IPS DF 19.7 (cell line): ENCODE results near the gene BRF1.
"Not testable (repeated sequence)": the region's sequence is repeated elsewhere in the genome, so short reads cannot be mapped to it uniquely, and the experiment has no call there.

ENCODE experiments used
- DNase-seq: peaks from one replicate; pipeline ENCODE4 v3.0.0-alpha.2; 2013; ENCODE audit warnings: low read depth, low spot score

BRF1 gene

DNA sequence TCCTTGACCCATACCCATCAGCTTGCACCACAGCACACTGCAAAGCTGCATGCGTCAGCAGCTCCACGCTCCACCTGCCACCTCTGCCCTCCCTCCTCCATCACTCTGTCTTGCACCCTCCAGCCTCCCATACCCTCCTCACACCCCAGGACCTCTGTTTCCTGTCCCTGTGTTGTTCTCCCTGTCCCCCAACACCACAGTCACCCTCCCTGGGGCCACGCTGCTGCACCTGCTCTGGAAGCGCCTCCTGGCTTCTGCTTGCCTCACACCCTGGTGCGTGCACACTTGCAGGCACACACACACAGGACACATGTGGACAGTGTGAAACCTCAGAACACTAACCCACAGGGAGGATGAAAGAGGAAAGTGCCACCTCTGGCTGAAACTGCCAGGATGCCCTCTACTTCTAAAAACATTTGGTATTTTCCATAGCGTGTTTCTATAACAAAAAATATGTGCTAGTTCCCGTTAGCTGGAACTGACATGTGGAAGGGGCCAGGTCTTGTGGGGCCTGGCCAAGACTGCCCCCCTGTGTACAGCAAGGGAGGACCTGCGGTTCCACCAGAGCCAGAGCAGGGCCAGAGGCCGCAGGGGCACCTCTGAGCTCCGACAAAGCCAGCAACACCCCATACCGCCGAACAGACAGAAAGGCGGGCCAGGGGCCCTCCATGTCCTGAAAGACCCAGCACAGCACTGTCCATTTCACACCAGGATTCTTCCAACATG lies 10.0 kb downstream of the BRF1 start:
- DNase-seq = no peak

DNA sequence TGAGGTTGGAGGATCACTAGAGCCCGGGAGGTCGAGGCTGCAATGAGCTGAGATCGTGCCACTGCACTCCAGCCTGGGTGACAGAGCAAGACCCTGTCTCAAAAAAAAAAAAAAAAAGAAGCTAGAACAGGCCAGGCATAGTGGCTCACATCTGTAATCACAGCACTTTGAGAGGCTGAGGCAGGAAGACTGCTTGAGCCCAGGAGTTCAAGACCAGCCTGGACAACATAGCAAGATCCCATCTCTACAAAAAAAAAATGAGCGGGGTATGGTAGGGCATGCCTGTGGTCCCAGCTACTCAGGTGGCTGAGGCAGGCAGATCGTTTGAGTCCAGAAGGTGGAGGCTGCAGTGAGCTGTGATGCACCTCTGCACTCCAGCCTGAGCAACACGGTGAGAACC lies 11.9 kb downstream of the BRF1 start:
- not testable (repeated sequence) for DNase-seq

DNA sequence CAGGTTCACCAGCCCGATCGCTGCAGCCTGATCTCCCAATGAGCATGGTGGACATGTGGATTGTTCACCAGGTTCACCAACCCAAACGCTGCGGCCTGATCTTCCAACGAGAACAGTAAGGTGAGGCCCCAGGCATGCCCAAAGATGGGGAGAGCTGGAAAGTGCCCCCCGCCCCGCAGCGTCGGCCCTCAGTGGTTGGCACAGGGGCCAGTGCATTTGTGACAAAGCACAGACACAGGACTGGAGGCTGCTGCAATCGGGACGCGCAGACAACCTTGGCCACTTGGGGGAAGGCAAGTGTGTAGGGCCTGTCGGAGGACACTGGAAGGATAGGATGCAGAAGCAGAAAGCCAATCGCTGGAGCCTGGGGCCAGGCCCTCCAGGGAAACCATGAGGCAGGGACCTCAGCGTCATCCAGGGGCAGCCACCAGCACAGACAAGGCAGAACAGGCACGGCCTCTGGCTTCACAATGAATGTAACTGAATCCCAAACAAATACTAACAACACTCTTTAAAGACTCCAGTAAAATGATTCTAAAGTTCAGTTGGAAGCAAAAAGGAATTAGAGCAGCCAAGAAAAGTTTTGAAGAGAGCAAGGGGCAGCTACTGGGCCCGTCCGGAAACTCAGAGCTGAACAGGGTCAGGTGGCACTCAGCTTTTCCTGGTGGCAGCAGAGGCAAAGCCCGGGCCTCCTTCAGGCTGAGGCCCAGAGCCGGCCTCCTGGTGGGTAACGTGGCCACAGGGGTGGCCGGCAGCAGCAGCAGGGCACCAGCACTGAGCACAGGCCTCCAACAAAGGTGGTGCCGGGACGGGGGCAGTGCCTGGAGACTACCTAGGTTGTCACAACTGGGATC lies 13.3 kb downstream of the BRF1 start:
- no peak for DNase-seq

DNA sequence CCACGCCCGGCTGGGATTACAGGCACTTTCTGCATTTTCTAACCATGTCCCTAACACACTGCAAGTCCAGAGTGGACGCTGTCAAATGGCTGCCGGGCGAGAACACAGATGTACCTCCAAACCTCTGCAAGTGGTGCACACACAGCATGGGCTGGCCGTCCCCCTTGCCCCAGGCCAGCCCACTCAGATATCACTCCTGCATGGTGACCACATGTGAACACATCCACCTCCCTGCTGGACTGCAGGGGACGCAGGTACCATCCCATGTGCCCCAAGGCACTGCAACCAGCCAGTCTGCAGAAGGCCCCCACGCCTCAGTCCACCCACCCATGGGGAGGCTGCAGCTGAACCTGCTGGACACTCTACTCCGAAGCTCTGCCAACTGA lies 14.0 kb downstream of the BRF1 start:
- DNase-seq = no peak

DNA sequence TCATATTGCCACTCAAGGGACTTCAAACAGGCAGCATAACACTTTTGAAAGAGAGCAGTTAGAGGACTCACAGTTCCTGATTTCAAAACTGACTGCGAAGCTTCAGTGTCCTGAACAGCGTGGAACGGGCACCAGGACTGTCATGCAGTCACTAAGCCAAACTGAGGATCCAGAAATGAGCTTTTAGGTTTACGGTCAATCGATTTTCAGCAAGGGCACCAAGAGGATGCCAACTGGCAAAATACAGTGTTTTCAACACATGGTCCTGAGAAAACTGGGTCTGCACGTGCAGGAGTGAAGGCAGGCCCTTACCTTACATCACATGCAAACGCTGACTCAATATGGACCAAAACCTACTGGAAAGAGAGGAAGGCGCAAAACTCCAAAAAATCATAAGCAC lies 15.6 kb downstream of the BRF1 start:
- DNase-seq = no peak

DNA sequence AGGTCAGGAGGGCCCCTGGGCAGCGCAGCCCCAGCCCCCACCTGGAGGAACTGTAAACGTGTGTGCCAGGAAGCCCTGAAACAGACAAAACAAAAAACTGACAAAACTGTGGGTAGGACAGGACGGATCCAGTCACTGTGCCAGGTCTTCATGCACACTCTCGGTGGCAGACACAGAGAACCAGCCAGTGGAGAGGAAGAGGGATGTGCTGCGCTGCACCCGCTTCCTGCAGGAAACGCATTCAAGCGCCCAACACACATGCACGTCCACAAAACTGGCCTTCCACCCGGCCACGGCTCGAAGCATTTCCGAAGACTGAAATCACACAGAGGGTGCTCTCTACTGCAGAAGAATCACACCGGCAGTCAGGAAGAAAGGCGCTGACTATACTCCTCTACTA lies 16.9 kb downstream of the BRF1 start:
- DNase-seq = no peak

DNA sequence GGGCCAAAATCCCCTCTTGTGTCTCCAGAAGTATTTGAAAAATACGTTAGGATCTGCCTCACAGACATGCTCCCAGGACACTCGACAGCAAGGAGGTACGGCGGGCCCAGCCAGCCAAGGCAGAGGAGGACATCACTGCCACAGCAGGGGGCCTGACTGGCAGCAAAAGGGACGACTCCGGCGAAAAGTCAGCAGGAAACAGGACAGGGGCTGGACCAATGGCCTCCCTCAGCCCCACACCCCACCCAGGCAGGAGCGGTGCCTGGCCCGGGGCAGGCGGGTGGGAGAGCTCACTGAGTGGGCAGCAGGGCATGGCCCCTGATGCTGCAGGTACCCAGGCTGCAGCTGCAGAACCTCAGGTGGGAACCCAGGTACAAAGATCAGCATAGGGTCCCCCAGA lies 17.8 kb downstream of the BRF1 start:
- no peak for DNase-seq

DNA sequence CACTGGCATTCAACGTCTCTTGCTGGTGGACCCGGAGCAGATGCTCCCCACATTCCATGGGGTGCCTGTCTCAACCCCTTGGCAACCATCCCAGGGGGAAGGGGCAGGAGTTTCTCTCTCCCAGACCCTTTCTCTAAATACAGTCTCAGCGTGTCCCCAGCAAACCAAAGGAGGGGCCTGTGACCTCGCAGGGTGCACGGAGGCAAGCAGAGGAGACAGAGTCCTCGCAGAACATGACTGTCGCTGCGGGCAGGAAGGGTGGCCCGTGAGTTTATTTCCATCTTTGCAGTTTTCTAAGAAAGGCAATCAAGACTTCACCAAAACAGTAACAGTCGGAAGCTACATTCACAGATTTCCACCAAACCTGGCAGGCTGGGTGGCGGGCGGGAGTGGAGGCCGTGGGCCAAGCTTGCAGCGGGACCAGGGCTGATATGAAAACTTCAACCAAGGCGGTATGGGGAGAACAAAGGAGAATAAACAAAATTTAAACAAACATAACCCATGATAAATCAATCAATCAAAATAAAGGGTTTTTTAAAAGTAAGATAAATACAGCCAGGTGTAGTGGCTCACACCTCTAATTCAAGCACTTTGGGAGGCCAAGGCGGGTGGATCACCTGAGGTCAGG lies 18.6 kb downstream of the BRF1 start:
- no peak for DNase-seq

DNA sequence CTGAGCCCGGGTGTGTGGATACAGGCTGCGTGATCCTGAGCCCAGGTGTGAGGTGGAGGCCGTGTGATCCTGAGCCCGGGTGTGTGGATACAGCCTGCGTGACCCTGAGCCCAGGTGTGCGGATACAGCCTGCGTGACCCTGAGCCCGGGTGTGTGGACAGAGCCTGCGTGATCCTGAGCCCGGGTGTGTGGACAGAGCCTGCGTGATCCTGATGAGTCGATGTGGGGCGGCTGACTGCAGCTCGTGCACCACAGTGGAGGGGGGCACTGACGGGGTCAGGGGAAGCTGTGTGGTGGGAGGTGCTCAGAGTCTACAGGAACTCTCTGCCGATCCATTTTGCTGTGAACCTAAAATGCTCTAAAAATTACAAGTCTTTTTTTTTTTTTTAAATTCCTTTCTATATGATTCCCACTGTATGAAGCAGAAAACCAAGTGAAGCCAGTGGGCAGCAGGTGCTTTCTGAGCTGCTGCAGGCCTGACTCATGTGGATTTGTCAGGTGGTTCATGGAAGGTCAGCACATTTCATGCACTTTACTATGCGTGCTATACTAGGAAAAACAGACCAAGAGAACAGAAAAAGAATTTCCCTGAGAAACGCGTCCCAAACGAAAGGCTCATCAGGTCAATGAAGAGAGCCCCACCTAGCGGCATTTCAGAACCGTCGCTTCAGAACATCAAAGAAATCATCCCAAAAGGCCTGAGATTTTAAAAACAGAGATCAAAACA lies 19.3 kb downstream of the BRF1 start:
- peak; percentile 17 for DNase-seq

DNA sequence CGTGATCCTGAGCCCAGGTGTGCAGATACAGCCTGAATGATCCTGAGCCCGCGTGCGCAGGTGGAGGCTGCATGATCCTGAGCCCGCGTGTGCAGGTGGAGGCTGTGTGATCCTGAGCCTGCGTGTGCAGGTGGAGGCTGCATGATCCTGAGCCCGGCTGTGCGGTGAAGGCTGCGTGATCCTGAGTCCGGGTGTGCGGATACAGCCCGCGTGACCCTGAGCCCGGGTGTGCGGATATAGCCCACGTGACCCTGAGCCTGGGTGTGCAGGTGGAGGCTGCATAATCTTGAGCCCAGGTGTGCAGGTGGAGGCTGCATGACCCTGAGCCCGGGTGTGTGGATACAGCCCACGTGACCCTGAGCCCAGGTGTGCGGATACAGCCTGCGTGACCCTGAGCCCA lies 20.3 kb downstream of the BRF1 start:
- no peak for DNase-seq

DNA sequence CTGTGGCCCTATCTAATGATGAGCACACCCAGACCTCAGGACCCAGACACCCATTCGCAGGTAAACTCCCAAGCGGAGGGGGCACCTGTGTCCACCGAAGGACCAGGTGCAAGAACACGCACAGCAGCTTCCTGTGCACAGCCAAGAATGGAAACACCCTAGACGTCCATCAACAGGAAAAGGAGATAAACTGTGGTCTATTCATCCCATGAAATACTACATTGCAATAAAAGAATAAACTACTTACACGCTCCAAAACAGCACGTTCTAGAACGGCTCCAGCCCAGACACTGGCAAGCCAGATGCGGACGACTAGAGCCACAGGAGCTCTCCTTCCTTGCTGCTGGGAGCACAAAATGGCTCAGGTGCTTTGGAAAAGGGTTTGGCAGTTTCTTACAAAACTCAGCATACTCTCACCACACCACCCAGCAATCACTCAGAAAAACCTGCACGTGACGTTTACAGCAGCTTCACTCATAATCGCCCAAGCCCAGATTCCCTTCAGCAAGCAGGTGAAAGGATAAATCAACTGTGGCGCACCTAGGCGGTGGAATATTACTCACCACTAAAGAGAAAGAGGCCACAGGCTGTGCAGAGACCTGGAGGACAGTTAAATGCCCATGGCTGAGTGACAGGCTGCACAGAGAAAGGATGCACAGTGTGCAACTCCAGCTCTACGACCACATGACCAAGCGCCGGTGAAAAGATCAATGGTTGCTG lies 21.0 kb downstream of the BRF1 start:
- no peak for DNase-seq

DNA sequence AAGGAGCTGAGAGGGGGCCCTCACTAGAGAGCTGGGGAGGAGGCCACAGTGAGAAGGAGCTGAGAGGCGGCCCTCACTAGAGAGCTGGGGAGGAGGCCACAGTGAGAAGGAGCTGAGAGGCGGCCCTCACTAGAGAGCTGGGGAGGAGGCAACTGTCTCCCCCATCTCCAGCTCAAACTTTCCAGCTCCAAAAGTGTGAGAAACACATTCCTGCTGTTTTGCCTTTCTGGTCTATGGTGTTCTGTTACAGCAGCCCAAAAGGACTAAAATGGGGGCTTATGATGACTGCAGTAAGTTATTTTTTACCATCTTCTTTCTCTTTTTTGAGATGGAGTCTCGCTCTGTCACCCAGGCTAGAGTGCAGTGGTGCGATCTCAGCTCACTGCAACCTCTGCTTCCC lies 23.4 kb downstream of the BRF1 start:
- DNase-seq = not testable (repeated sequence)

DNA sequence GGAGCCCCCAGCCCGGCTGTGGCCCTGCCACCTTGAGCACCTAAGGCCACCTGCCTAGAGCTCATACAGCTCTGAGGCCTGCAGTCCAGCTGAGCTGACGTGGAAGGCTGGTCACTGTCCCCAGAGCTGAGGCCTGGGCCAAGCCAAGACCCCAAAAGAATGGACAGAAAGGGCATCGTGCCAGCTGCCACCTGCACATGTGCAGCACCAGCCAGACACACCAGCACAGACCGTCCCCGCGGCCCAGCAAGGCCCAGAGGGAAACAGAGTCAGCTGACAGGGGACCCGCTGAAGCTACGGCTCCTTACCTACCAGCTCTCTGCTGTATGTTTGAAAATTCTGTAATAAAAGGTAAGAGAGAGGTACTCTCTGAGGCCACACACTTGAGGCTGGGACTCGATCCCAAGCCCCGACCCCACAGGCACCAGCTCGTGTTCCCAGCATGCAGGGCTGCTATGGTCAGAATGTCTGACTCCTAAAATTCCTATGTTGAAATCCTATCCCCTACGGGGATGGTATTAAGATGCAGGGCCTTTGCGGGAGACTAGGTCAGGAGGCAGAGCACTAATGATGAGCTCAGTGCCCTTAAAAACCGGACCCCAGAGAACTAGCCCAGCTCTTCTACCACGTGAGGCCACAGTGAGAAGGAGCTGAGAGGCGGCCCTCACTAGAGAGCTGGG lies 25.4 kb downstream of the BRF1 start:
- DNase-seq = no peak

DNA sequence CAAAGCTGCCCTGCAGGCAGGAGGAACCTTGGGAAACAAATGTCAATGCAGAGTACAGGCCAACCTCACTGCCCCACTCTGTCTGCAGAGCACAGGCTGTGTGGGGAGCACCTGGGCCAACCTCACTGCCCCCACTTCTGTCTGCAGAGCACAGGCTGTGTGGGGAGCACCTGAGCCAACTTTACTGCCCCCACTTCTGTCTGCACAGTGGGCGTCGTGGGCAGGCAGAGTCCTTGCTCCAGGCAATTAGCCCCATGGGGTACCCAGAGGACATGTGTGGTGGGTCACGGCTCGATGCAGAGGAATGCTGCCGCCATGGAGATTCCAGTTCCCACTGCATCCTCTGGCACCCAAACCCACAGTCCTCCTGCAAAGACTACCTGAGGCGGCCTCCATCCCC lies 26.2 kb downstream of the BRF1 start:
- no peak for DNase-seq

DNA sequence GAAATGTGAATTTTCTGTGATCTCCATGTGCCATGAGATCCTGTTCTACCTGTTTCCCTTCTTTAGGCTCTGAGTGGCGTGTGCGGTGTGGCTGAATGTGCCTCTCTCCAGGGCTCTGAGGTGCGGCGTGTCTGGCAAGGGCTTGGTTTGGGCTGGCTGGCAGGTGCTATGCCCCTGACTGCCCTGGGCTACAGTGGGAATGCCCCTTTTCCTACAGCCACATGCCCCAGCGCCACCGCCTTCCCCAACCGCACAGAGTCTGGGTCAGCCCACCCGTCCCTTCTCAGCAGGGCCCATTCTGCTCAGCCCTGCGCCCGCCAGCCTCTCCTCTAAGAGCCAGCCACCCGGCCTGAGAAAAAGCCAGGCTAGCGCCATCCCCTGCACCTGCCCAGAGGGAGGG lies 27.7 kb downstream of the BRF1 start:
- no peak for DNase-seq

DNA sequence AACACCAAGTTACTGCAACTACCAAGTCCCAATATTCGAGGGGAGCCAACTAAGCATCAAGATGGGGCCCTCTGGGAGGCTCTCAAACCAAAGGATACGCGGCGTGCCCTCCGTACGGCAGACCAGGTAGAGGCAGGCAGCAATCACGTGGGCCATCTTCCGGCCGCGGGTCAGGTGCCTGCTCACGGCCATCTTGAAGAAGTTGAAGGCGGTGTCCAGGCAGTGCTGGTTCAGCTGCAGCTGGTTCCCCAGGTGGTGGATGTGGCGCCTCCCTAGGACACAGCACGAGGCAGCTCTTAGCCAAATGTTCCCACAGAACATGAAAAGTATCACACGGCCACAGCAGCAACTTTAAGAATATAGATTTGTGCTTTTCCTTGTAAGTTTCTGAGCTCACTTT lies 28.2 kb downstream of the BRF1 start:
- DNase-seq = no peak

DNA sequence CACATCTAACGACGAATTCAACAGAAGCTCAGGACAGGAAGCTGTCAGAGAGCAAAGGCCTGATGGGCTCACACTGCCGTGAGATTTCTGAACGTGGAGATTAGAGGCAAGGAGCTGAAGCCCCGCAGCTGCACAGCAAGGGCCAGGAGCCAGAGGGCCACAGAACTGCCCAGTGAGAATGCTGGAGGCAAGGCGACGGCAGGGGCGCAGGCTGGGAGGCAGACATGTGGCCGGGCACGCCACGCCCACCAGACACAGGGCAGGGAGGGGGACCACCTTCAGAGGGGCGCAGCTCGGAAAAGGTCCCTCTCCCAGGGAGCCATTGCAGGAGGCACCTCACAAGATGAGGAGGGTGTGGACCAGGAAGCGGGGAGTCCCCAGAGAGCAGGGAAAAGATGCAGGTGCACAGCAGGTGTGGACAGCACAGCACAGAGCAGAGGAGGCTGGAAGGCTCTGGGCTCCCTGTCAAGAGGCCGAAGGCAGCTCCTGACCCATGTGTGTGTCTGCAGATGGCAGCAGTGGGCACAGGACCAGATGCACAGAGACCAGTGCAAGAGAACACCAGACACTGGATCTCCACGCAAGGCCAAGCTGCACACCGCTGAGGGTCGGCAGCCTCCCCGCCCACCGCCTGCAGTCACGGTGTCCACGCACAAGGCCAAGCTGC lies 29.4 kb downstream of the BRF1 start:
- DNase-seq = no peak

DNA sequence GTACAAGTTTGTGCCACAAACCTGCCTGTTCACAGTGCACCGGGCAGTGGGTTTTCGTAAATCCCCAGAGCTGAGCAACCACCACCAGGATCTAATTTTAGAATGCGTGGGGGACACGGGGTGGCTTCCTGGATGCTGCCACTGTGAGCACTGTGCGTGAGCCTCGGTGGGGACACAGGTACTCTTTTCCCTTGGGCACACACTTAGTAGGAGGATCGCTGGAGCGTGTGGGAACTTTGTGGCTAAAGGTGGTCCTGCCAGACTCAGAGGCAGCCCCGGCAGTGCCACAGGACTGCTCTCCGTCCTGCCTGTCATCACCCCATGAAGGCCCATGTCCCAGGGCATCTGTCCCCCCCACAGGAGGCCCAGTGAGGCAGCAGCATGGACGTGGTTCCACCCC lies 31.4 kb downstream of the BRF1 start:
- no peak for DNase-seq

DNA sequence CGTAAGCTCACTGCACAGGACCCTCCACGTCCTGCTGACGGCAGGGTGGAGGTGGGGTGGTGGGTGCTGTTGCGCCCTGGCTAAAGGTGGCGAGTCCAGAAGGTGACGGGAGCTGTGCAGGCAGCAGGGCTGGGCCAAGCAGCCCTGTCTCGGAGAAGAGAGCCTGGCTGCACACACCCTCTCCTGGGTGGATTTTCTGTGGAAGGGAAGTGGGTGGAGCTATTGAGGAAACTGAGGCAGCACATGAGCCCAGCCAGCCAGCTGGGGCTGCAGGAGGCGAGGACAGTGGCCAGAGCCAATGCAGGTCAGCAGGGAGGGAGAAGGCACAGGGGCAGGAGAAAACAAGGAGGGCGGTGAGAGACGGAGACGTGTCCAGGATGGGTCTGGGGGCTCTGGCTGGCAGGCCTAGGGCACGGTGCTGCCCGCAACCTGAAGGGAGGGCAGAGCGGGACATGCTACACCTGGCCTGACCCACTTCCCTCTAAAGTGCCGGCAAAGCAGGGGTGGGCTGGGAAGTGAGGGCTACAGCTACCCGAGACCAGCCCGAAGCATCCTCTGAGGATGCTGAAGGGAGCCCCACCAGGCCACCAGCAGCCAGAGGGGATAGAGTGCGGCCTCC lies 32.0 kb downstream of the BRF1 start:
- DNase-seq = no peak
